ENCODE data around the gene CEMIP.
"Not testable (repeated sequence)": the region's sequence is repeated elsewhere in the genome, so short reads cannot be mapped to it uniquely, and the experiment has no call there.

CEMIP gene

GRCh38 chr15:80936288-80937078 is 157.3 kb downstream of the CEMIP start:
- no peak for DNase-seq

DNA sequence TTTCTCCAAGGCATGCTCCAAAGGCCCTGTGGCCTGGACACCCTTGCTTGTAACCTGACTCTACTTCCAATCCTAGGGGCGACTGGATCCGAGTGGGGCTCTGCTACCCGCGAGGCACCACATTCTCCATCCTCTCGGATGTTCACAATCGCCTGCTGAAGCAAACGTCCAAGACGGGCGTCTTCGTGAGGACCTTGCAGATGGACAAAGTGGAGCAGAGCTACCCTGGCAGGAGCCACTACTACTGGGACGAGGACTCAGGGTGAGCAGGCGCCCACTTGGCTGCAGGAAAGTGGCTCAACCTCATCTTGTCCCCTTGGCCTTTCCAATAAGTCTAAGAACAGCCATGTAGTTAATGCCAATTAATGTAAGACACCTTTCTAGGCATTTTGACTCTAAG is 158.5 kb downstream of the CEMIP start:
- no peak for DNase-seq

DNA sequence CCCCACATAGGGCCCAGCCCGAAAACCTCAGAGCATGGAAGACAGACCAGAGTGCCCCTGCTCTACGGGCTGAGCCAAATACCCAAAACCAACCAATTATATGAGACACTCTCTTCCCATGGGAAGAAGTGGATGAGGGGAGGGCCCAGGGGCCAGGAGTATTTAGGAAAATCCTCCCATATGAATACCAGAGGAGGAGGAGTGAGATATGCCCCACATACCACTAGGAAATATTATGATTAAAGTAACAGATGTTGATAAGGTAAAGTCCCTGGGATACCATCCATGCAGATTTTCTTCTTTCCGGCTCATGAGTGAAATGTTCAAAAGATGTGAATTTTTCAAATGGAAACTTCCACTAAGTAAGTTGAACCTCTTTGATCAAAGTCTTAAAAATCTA is 160.0 kb downstream of the CEMIP start:
- no peak for DNase-seq

GRCh38 chr15:80940331-80940730 is 161.2 kb downstream of the CEMIP start:
- DNase-seq: no peak

- no peak for DNase-seq
Measured at GRCh38 chr15:80940851-80941250, 161.7 kb downstream of the CEMIP start.

DNA sequence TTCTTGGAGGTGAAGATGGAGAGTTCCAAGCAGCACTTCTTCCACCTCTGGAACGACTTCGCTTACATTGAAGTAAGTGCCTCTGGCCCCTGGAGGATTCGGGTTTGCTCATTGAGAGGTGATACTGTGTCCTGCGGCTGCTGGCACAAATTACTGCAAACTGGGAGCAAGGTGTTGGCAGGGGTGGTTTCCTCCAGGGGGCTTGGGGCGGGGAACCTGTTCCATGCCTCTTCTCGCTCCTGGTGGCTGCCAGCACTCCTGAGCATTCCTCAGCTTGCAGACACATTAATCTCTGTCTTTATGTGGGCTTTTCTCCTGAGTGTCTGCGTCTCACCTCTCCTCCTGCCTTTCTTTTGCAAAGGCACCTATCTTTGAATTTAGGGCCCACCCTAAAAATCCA is 163.1 kb downstream of the CEMIP start:
- no peak for DNase-seq

- DNase-seq: no peak
Measured at GRCh38 chr15:80942746-80943565, 163.8 kb downstream of the CEMIP start.

GRCh38 chr15:80944818-80945217 is 165.6 kb downstream of the CEMIP start:
- DNase-seq: no peak

- DNase-seq: no peak
Measured at GRCh38 chr15:80945605-80946004, 166.4 kb downstream of the CEMIP start.

DNA sequence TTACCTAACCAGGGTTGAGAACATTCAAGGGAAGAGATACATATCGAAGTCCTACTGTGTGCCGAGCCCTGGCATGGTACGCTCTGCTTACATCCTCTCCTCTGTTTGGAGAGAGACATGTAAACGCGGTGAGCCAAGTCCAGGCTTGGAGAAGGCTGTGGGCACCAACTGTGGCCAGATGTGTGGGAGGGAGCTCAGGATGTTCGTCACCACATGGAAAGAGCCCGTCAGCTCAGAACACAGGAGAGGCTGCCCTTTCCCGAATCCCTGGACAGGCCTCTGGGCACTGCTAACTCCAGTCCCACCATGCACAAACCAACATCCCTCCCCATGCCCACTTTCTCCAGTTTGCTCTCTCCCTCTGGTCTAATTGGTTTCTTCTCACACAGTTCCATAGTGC is 167.4 kb downstream of the CEMIP start:
- no peak for DNase-seq

DNA sequence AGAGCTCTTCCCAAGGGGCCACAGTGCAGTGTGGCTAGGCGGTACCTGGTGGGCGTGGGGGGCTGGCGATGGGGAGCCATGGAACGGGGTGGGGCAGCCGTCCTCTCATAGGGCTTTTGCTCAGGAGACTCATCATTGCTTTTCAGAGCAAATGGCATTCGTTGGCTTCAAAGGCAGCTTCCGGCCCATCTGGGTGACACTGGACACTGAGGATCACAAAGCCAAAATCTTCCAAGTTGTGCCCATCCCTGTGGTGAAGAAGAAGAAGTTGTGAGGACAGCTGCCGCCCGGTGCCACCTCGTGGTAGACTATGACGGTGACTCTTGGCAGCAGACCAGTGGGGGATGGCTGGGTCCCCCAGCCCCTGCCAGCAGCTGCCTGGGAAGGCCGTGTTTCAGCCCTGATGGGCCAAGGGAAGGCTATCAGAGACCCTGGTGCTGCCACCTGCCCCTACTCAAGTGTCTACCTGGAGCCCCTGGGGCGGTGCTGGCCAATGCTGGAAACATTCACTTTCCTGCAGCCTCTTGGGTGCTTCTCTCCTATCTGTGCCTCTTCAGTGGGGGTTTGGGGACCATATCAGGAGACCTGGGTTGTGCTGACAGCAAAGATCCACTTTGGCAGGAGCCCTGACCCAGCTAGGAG is 169.6 kb downstream of the CEMIP start:
- DNase-seq: no peak

- DNase-seq: no peak
Measured at GRCh38 chr15:80949756-80950155, 170.6 kb downstream of the CEMIP start.

- DNase-seq: no peak
Measured at GRCh38 chr15:80950291-80951078, 171.3 kb downstream of the CEMIP start.

GRCh38 chr15:80951941-80952340 is 172.8 kb downstream of the CEMIP start:
- DNase-seq: no peak

DNA sequence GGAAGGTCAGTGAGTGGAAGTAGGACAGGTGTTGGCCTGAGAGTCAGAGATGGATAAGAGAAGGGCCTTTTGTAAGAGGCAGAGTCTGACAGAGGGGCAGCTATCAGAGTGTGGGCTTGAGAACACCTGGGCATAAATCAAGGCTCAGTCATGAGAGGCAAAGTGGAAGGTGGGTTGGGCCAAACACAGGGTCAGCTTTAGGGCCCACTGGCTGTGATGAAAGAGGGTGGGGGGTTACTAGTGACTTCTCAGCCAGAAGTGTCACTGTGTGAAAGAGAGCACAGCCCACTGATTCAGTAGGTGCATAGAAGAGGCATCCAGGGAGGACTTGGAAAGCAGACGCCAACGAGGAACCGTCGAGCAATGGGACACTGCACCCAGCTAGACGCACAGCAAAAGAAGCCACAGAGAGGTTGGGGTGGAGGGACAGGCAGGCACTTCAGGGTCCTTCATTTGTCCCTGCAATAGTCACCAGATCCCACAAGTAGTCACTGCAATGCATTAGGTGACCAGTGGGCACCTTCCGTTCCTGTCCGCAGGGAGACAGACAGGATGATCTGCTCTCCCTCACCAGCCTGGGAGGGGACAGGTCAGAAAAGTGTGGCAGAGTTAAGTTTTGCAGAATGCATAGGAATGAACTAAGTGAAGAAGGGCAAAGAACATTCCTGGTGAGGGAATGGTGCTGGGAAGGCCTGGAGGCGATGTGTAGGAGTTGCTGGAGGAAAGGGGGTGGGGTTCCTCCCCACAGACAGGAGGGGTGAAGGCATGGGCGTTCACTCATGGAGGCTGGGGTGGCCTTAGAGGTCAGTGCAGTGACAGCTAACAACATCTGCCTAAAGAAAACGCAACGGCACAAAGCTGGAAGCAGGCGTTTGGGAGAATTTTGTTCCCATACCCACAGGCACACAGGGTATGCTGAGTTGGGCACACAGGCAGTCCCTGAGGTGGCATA is 174.1 kb downstream of the CEMIP start:
- no peak for DNase-seq

DNA sequence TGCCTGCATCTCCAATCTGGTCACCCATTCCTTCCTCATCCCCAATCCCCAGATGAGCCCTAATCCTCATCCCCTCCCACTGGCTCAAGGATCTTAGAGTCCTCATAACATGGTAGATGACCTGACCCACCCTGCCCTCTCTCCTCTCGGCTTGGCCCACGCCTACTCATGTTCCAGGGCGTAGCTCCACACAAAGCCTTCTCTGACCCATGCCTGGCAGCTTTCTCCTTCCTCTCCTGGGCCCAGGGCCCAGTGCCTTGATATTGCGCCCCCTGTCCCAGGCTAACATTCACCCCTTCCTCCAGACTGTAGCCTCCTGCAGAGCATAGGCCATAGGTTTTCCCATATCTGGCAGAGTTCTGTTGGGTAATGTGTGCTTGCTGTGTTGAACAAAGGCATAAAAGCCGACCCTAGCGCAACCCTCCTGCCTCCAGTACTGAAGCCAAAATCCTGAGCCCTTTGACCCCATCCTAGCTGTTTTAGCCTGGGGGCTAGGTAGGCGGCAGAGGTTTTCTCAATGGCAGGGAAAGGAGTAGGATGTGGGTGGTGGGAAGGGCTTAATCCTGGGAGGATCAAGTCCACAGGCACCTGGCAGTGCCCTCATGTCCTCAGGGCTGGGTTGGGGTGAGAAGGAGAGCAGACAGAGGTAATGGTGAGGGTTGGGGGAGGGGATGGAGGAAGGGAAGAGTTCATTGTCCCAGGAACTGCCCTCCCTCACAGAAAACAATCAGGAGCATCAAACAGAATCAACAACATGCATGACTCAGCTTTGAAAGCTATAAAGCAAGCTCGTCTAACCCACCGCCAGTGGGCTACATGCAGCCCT is 175.0 kb downstream of the CEMIP start:
- DNase-seq: no peak

DNA sequence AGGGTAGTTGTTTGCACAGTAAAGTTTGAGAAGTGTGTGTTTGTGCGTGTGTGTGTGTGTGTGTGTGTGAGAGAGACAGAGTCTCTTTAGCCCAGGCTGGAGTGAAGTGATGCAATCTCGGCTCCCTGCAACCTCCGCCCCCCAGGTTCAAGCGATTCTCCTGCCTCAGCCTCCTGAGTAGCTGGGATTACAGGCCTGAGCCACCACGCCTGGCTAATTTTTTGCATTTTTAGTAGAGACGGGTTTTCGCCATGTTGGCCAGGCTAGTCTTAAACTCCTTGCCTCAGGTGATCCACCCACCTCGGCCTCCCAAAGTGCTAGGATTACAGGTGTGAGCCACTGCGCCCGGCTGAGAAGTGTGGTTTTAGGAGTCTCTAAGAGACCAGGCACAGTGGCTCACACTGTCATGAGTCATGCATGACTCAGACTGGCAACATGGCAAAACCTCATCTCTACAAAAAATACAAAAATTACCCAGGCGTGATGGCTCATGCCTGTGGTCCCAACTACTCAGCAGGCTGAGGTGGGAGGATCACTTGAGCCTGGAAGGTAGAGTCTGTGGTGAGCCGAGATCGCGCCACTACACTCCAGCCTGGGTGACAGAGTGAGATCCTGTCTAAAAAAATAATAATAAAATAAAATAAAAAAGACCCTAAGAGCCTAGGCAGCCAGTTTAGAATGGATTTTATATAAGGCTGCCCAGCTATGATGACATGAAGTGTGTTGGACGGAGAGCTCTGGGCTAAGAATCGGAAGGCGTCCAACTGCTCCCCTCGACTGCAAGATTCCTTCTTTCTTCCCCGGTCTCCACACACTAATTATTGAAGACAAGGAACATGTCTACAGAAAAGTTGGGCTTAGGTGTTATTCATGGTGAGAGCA is 176.6 kb downstream of the CEMIP start:
- DNase-seq: not testable (repeated sequence)

DNA sequence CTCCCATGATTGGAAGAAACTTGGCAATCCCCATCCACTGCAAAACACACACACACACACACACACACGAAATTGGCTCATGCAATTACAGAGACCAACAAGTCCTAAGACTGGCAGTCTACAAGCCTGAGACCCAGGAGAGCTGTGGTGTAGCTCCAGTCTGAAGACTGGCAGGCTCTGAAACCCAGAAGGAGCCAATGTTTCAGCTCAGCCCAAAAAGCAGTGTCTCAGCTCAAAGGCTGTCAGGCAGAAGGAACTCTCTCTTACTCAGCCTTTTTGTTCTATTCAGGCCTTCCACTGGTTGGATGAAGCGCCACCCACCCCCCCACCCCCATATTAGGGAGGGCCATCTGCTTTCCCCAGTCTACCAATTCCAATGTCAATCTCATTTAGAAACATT is 178.4 kb downstream of the CEMIP start:
- no peak for DNase-seq

GRCh38 chr15:80957976-80958375 is 178.8 kb downstream of the CEMIP start:
- no peak for DNase-seq

All from COR-L47 (cell line).